HepG2 (cell line): ENCODE data around the gene ESRP2. TPM values are rescaled to one million over a fixed set of nuclear protein-coding genes. Genes with fewer than 3 reads are reported as not detected.

Source experiments
- ARHGAP35 ChIP-seq: sonication (generic); formaldehyde crosslinking; IDR thresholded peaks from 2 replicates; pipeline ENCODE4 v1.9.0; 2022; ENCODE audit warnings: mild to moderate bottlenecking, inconsistent platforms, moderate library complexity, missing genetic modification reagents, borderline replicate concordance
- ARNTL ChIP-seq: sonication (generic); formaldehyde crosslinking; IDR thresholded peaks from 2 replicates; pipeline ENCODE4 v1.4.0; 2020; ENCODE audit warnings: mild to moderate bottlenecking, missing genetic modification reagents
- FOXJ3 ChIP-seq: sonication (generic); formaldehyde crosslinking; IDR thresholded peaks from 2 replicates; pipeline ENCODE4 v1.4.0; 2020; ENCODE audit warnings: missing genetic modification reagents, mild to moderate bottlenecking, borderline replicate concordance
- JUNB ChIP-seq: sonication (generic); formaldehyde crosslinking; IDR thresholded peaks from 2 replicates; pipeline ENCODE4 v1.8.0; 2022; ENCODE audit warnings: missing genetic modification reagents, mild to moderate bottlenecking, borderline replicate concordance
- MAFF ChIP-seq: IDR thresholded peaks from 2 replicates; pipeline ENCODE4 v1.6.1; 2011; ENCODE audit warnings: low read depth, low read length, improper control_type of control experiment
- MIER3 ChIP-seq: IDR thresholded peaks from 2 replicates; pipeline ENCODE4 v1.6.1; 2016; ENCODE audit warnings: missing compliant biosample characterization, borderline replicate concordance
- PCBP1 ChIP-seq: fragments of 200-400 bp; formaldehyde crosslinking; IDR thresholded peaks from 2 replicates; pipeline ENCODE4 v1.6.1; 2017; ENCODE audit warnings: mild to moderate bottlenecking, low read depth, low read length, borderline replicate concordance
- SP4 ChIP-seq: sonication (generic); formaldehyde crosslinking; IDR thresholded peaks from 2 replicates; pipeline ENCODE4 v1.8.1; 2023; ENCODE audit warnings: mild to moderate bottlenecking, missing genetic modification reagents
- ZBTB3 ChIP-seq: sonication (generic); formaldehyde crosslinking; IDR thresholded peaks from 2 replicates; pipeline ENCODE4 v1.4.0; 2020; ENCODE audit warnings: low read depth, mild to moderate bottlenecking, moderate library complexity, missing genetic modification reagents, borderline replicate concordance
- ZBTB7B ChIP-seq: sonication (generic); formaldehyde crosslinking; IDR thresholded peaks from 2 replicates; pipeline ENCODE4 v1.4.0; 2020; ENCODE audit warnings: missing genetic modification reagents
- ZKSCAN1 ChIP-seq: fragments of 150-350 bp; IDR thresholded peaks from 2 replicates; pipeline ENCODE4 v1.6.1; 2014; ENCODE audit warnings: low read length
- ZNF124 ChIP-seq: sonication (generic); formaldehyde crosslinking; IDR thresholded peaks from 2 replicates; pipeline ENCODE4 v1.4.0; 2020; ENCODE audit warnings: missing genetic modification reagents
- ZNF44 ChIP-seq: sonication (generic); formaldehyde crosslinking; IDR thresholded peaks from 2 replicates; pipeline ENCODE4 v1.5.1; 2020; ENCODE audit warnings: mild to moderate bottlenecking, missing genetic modification reagents
- ZNF510 ChIP-seq: sonication (generic); formaldehyde crosslinking; IDR thresholded peaks from 2 replicates; pipeline ENCODE4 v1.4.0; 2020; ENCODE audit warnings: low read depth, mild to moderate bottlenecking, missing genetic modification reagents
- ZNF776 ChIP-seq: sonication (generic); formaldehyde crosslinking; IDR thresholded peaks from 2 replicates; pipeline ENCODE4 v1.4.0; 2020; ENCODE audit warnings: mild to moderate bottlenecking, missing genetic modification reagents
- ZNF83 ChIP-seq: sonication (generic); formaldehyde crosslinking; IDR thresholded peaks from 2 replicates; pipeline ENCODE4 v1.4.0; 2020; ENCODE audit warnings: missing genetic modification reagents, mild to moderate bottlenecking, borderline replicate concordance
- polyA plus RNA-seq, 8 experiments: library from polyadenylated mRNA; depleted of rRNA in 3 of 8; stranded (reverse) in 7 of 8; unstranded in 1 of 8; fragments of >200 nt; fragmentation: Illumina TruSeq in 4 of 8; extraction: Trizol in 4 of 8; gene quantifications; 2 replicates each; pipeline versions ENCODE4 v1.2.1 to v1.2.3, GENCODE V29; 2011 to 2016; ENCODE audit warnings: low read depth in 4 of 8, missing spikeins in 1 of 8, mixed read lengths in 1 of 8; ENCODE audit not compliant: insufficient read depth in 1 of 8
- total RNA-seq, 5 experiments: library from RNA; depleted of rRNA; stranded (reverse); fragments of >200 nt; fragmentation: Illumina TruSeq; extraction: Trizol; gene quantifications; 2 replicates each; pipeline ENCODE4 v1.2.3, GENCODE V29; 2016; ENCODE audit warnings: low read depth in 1 of 5
- TF ChIP-seq, protein P1 (sequence below): sonication (generic); formaldehyde crosslinking; IDR thresholded peaks from 2 replicates; pipeline ENCODE4 v1.9.0; 2021; ENCODE audit warnings: missing genetic modification reagents, borderline replicate concordance
- TF ChIP-seq, protein P2 (sequence below): IDR thresholded peaks from 2 replicates; pipeline ENCODE4 v1.6.1; 2016; ENCODE audit warnings: missing biosample characterization, missing genetic modification reagents, low read depth
- TF ChIP-seq, protein P3 (sequence below): IDR thresholded peaks from 2 replicates; pipeline ENCODE4 v1.6.1; 2016; ENCODE audit warnings: low read depth, control low read depth
- TF ChIP-seq, protein P4 (sequence below): sonication (generic); formaldehyde crosslinking; IDR thresholded peaks from 2 replicates; pipeline ENCODE4 v1.8.0; 2022; ENCODE audit warnings: mild to moderate bottlenecking, missing genetic modification reagents, moderate library complexity
- TF ChIP-seq, protein P5 (sequence below): sonication (generic); formaldehyde crosslinking; IDR thresholded peaks from 2 replicates; pipeline ENCODE4 v1.5.1; 2020; ENCODE audit warnings: missing genetic modification reagents, mild to moderate bottlenecking, borderline replicate concordance

Gene ESRP2
- total and polyA plus RNA-seq, 2 of the 13 experiments (the other 11 are each of a cell fraction or from before 2014, with no cell fraction given): 21.1 to 32.4 TPM

DNA sequence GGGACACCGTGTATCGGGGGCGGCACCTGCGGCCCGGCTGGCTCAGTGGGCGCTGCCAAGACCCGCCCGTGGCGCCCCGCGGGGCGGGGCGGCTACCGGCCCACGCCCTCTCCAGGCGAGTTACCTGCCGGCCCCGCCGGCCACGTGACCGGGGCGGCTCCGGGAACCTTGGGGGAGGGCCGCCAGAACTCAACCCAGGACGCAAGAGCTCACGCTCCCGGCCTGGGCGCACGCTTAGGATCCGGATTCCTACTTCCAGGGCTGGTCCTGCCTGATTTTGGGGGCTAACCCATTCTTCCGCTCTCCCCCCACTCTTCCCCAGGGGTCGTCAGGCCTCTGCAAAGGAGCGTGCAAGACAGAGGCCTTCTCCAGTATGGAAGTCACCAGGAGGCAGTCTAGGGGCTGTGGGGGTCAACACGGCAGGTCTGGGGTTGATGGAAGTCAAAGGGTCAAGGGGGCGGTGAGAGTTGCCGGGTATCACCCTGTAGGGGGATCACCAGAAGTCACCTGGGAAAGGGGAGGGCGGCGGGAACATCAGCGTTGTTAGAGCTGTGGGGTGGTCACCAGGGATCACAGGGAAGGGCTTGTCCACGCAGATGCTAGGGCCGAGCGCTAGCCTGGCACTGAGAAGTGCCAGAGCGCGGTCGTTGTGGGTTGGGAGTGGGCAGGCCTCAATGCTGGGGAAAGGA, 354 bp upstream of the ESRP2 start (continued):
- TF ChIP-seq ARHGAP35 (CRISPR knock-in tag) (no peak), ARNTL (CRISPR knock-in tag) (peak; percentile 98), MIER3 (CRISPR knock-in tag) (no peak), PCBP1 (no peak), ZNF510 (CRISPR knock-in tag) (0 out of 2 replicates have a peak, but pooled peaks have one; percentile 43), MAFF (no peak), ZBTB7B (CRISPR knock-in tag) (peak; percentile 53; the same call in 1 of the 2 replicates), ZBTB3 (CRISPR knock-in tag) (peak; percentile 88; the same call in 1 of the 2 replicates), JUNB (CRISPR knock-in tag) (no peak), SP4 (CRISPR knock-in tag) (peak; percentile 81), ZNF83 (CRISPR knock-in tag) (no peak; the same call in 1 of the 2 replicates), FOXJ3 (CRISPR knock-in tag) (no peak), ZNF44 (CRISPR knock-in tag) (0 out of 2 replicates have a peak, but pooled peaks have one; percentile 39), ZNF124 (no peak), ZKSCAN1 (no peak), ZNF776 (peak; percentile 77; the same call in 1 of the 2 replicates)
- TF ChIP-seq, protein P1, sequence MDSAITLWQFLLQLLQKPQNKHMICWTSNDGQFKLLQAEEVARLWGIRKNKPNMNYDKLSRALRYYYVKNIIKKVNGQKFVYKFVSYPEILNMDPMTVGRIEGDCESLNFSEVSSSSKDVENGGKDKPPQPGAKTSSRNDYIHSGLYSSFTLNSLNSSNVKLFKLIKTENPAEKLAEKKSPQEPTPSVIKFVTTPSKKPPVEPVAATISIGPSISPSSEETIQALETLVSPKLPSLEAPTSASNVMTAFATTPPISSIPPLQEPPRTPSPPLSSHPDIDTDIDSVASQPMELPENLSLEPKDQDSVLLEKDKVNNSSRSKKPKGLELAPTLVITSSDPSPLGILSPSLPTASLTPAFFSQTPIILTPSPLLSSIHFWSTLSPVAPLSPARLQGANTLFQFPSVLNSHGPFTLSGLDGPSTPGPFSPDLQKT (CRISPR knock-in tag): 0 out of 2 replicates have a peak, but pooled peaks have one; percentile 75
- TF ChIP-seq, protein P2, sequence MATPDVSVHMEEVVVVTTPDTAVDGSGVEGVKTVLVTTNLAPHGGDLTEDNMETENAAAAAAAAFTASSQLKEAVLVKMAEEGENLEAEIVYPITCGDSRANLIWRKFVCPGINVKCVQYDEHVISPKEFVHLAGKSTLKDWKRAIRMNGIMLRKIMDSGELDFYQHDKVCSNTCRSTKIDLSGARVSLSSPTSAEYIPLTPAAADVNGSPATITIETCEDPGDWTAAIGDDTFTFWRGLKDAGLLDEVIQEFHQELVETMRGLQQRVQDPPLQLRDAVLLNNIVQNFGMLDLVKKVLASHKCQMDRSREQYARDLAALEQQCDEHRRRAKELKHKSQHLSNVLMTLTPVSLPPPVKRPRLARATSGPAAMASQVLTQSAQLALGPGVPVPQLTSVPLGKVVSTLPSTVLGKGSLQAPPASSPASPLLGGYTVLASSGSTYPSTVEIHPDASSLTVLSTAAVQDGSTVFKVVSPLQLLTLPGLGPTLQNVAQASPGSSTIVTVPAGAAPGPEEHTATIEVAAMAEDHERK (CRISPR knock-in tag): 0 out of 2 replicates have a peak, but pooled peaks have one; percentile 39
- TF ChIP-seq, protein P3, sequence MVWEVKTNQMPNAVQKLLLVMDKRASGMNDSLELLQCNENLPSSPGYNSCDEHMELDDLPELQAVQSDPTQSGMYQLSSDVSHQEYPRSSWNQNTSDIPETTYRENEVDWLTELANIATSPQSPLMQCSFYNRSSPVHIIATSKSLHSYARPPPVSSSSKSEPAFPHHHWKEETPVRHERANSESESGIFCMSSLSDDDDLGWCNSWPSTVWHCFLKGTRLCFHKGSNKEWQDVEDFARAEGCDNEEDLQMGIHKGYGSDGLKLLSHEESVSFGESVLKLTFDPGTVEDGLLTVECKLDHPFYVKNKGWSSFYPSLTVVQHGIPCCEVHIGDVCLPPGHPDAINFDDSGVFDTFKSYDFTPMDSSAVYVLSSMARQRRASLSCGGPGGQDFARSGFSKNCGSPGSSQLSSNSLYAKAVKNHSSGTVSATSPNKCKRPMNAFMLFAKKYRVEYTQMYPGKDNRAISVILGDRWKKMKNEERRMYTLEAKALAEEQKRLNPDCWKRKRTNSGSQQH: peak; percentile 49; the same call in 1 of the 2 replicates
- TF ChIP-seq, protein P4, sequence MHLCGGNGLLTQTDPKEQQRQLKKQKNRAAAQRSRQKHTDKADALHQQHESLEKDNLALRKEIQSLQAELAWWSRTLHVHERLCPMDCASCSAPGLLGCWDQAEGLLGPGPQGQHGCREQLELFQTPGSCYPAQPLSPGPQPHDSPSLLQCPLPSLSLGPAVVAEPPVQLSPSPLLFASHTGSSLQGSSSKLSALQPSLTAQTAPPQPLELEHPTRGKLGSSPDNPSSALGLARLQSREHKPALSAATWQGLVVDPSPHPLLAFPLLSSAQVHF (CRISPR knock-in tag): no peak
- TF ChIP-seq, protein P5, sequence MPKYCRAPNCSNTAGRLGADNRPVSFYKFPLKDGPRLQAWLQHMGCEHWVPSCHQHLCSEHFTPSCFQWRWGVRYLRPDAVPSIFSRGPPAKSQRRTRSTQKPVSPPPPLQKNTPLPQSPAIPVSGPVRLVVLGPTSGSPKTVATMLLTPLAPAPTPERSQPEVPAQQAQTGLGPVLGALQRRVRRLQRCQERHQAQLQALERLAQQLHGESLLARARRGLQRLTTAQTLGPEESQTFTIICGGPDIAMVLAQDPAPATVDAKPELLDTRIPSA (CRISPR knock-in tag): 0 out of 2 replicates have a peak, but pooled peaks have one; percentile 62
